ENCODE results near the gene PYM1.
"Not testable (repeated sequence)": the region's sequence is repeated elsewhere in the genome, so short reads cannot be mapped to it uniquely, and the experiment has no call there.

Gene PYM1

GRCh38 chr12:55908726-55909512, 18.8 kb downstream of the PYM1 start:
- DNase-seq = no peak

- DNase-seq = no peak
Measured at GRCh38 chr12:55906056-55906455, 21.6 kb downstream of the PYM1 start.

- no peak for DNase-seq
Measured at GRCh38 chr12:55901881-55902490, 25.7 kb downstream of the PYM1 start.

- DNase-seq = no peak
Measured at GRCh38 chr12:55899082-55899481, 28.6 kb downstream of the PYM1 start.

- no peak for DNase-seq
Measured at GRCh38 chr12:55893723-55894122, 34.0 kb downstream of the PYM1 start.

GRCh38 chr12:55891310-55891709, 36.4 kb downstream of the PYM1 start:
- DNase-seq = no peak

- DNase-seq = no peak
Measured at GRCh38 chr12:55885113-55885512, 42.6 kb downstream of the PYM1 start.

- DNase-seq = no peak
Measured at GRCh38 chr12:55877824-55878223, 49.9 kb downstream of the PYM1 start.

- no peak for DNase-seq
Measured at GRCh38 chr12:55875704-55876467, 51.8 kb downstream of the PYM1 start.

- no peak for DNase-seq
Measured at GRCh38 chr12:55874443-55874842, 53.3 kb downstream of the PYM1 start.

GRCh38 chr12:55866454-55867004, 61.2 kb downstream of the PYM1 start:
- not testable (repeated sequence) for DNase-seq

GRCh38 chr12:55865327-55865726, 62.4 kb downstream of the PYM1 start:
- no peak for DNase-seq

GRCh38 chr12:55862931-55863330, 64.8 kb downstream of the PYM1 start:
- DNase-seq = not testable (repeated sequence)

- DNase-seq = no peak
Measured at GRCh38 chr12:55862286-55862685, 65.4 kb downstream of the PYM1 start.

GRCh38 chr12:55861871-55862270, 65.8 kb downstream of the PYM1 start:
- DNase-seq = no peak

- no peak for DNase-seq
Measured at GRCh38 chr12:55861396-55861795, 66.3 kb downstream of the PYM1 start.

- DNase-seq = no peak
Measured at GRCh38 chr12:55852740-55853139, 75.0 kb downstream of the PYM1 start.
